Caco-2 (cell line): ENCODE measurements around the gene CAPN5. TPM values are rescaled to one million over a fixed set of nuclear protein-coding genes. Genes with fewer than 3 reads are reported as not detected.

Source experiments
- BruUV-seq: library from RNA; stranded (reverse); fragments of 400-500 nt; replicated peaks from 2 replicates; lab custom pipeline; 2021; lab: Mats Ljungman, UMichigan
- CTCF ChIA-PET: fragments of 300-600 bp; sonication (Branson Sonifier 250); formaldehyde crosslinking; loops from one replicate; lab custom pipeline; 2022; ENCODE audit warnings: antibody characterized with exemption; lab: Charles Lee
- POLR2A ChIA-PET: fragments of 300-600 bp; sonication (Branson Sonifier 250); formaldehyde crosslinking; loops from one replicate; lab custom pipeline; 2022; ENCODE audit warnings: antibody characterized with exemption; lab: Charles Lee
- DNase-seq, 2 experiments: peaks; one replicate each; pipeline versions ENCODE4 v3.0.0 to v3.0.0-alpha.2; 2020 to 2022
- H3K27me3 ChIP-seq: replicated peaks from 2 replicates; pipeline ENCODE4 v1.6.0; 2011; ENCODE audit warnings: low read length; ENCODE audit not compliant: control insufficient read depth, insufficient read depth
- H3K36me3 ChIP-seq: 2 replicates; pipeline ENCODE4 v1.5.1; 2011; ENCODE audit warnings: low read length; ENCODE audit not compliant: control insufficient read depth, insufficient read depth
- H3K4me1 ChIP-seq: fragments of 250-450 bp; sonication (Bioruptor Pico); 2 replicates; pipeline ENCODE4 v1.5.1; 2020; ENCODE audit warnings: mild to moderate bottlenecking
- H3K4me3 ChIP-seq: 2 replicates; pipeline ENCODE4 v1.5.1; 2011; ENCODE audit warnings: low read depth, mild to moderate bottlenecking, control low read depth, low read length
- H3K9me3 ChIP-seq: fragments of 250-450 bp; sonication (Bioruptor Pico); 2 replicates; pipeline ENCODE4 v1.5.1; 2020; ENCODE audit warnings: mild to moderate bottlenecking, moderate library complexity
- H3K27ac Mint-ChIP-seq: one replicate; pipeline ENCODE4 v1.8.0; 2022; ENCODE audit warnings: mixed read lengths; ENCODE audit not compliant: unreplicated experiment
- H3K27me3 Mint-ChIP-seq: one replicate; pipeline ENCODE4 v1.8.0; 2022; ENCODE audit warnings: mixed read lengths; ENCODE audit not compliant: insufficient read depth, unreplicated experiment
- H3K36me3 Mint-ChIP-seq: one replicate; pipeline ENCODE4 v1.8.0; 2022; ENCODE audit warnings: mild to moderate bottlenecking, mixed read lengths; ENCODE audit not compliant: insufficient read depth, unreplicated experiment
- H3K4me1 Mint-ChIP-seq: one replicate; pipeline ENCODE4 v1.8.0; 2022; ENCODE audit warnings: low read depth, mixed read lengths; ENCODE audit not compliant: unreplicated experiment
- H3K4me3 Mint-ChIP-seq: one replicate; pipeline ENCODE4 v1.8.0; 2022; ENCODE audit warnings: mild to moderate bottlenecking, moderate library complexity, mixed read lengths; ENCODE audit not compliant: unreplicated experiment
- H3K9me3 Mint-ChIP-seq: one replicate; pipeline ENCODE4 v1.8.0; 2022; ENCODE audit warnings: mixed read lengths; ENCODE audit not compliant: unreplicated experiment
- intact Hi-C: fragments of 100-400 bp; cut with micrococcal nuclease; formaldehyde crosslinking; loops from one replicate; pipeline ENCODE4 v1.10.0; 2022; ENCODE audit not compliant: unreplicated experiment
- total RNA-seq: library from RNA; stranded (reverse); gene quantifications from 2 replicates; pipeline ENCODE4 v1.2.3, GENCODE V29; 2022
- TF ChIP-seq, protein P1 (sequence below), 2 experiments: fragments of 200-600 bp in 1 of 2; IDR thresholded peaks; 1 replicate in 1 of 2; 2 replicates in 1 of 2; pipeline versions ENCODE4 v1.5.1 to v1.8.0; 2011 to 2022; ENCODE audit warnings: antibody characterized with exemption in 1 of 2, control low read depth in 1 of 2, inconsistent platforms in 1 of 2, low read depth in 1 of 2, low read length in 1 of 2, mild to moderate bottlenecking in 1 of 2, moderate library complexity in 1 of 2; ENCODE audit not compliant: insufficient read depth in 1 of 2, severe bottlenecking in 1 of 2, unreplicated experiment in 1 of 2

CAPN5 gene
- total RNA-seq, 1 experiment from 2014 or later, result 21.2 TPM

- Histone ChIP-seq H3K27me3 (no peaks in the 10 kb centered on the region), H3K9me3 (peaks cover 11% of the 10 kb centered on the region), H3K4me1 (peaks cover 10% of the 10 kb centered on the region), H3K36me3 (no peaks in the 10 kb centered on the region), H3K4me3 (no peak overlapping the region)
- H3K4me1 Mint-ChIP-seq, result peaks cover 21% of the 10 kb centered on the region
- no TSS peak for BruUV-seq
- no peaks in the 10 kb centered on the region for H3K27me3 Mint-ChIP-seq
- peak in 1 of 2 experiments; percentile 34 for DNase-seq
- H3K36me3 Mint-ChIP-seq, result no peaks in the 10 kb centered on the region
- peaks cover 19% of the 10 kb centered on the region for H3K9me3 Mint-ChIP-seq
- intact Hi-C loops, result loop anchor here (1.0 to 2.0 kb wide), 2 partner anchors 17 to 28 kb away; no protein-coding TSS in a partner anchor
- ChIA-PET CTCF (interaction anchor here (0.7 to 1.7 kb wide), 6 partner anchors 8 to 156 kb away, joined by 3 to 10 read pairs (median 4); partner anchors contain the start of gene CAPN5), POLR2A (interaction anchor here (1.1 kb wide), 1 partner anchor 8 kb away, joined by 3 read pairs; the partner anchor contains the start of gene CAPN5)
- H3K27ac Mint-ChIP-seq, result no peak overlapping the region
- TF ChIP-seq, protein P1, sequence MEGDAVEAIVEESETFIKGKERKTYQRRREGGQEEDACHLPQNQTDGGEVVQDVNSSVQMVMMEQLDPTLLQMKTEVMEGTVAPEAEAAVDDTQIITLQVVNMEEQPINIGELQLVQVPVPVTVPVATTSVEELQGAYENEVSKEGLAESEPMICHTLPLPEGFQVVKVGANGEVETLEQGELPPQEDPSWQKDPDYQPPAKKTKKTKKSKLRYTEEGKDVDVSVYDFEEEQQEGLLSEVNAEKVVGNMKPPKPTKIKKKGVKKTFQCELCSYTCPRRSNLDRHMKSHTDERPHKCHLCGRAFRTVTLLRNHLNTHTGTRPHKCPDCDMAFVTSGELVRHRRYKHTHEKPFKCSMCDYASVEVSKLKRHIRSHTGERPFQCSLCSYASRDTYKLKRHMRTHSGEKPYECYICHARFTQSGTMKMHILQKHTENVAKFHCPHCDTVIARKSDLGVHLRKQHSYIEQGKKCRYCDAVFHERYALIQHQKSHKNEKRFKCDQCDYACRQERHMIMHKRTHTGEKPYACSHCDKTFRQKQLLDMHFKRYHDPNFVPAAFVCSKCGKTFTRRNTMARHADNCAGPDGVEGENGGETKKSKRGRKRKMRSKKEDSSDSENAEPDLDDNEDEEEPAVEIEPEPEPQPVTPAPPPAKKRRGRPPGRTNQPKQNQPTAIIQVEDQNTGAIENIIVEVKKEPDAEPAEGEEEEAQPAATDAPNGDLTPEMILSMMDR (IDR thresholded peaks at IDR 0.05; ENCODE audit: insufficient read depth in 1 of 2, low read depth in 1 of 2, low read length in 1 of 2, severe bottlenecking in 1 of 2, unreplicated experiment in 1 of 2), result no peak
- no peak overlapping the region for H3K4me3 Mint-ChIP-seq
Measured at GRCh38 chr11:77074626-77075221, 8.0 kb downstream of the CAPN5 start.

- H3K27ac Mint-ChIP-seq, result no peak overlapping the region
- TF ChIP-seq, protein P1 (IDR thresholded peaks at IDR 0.05; ENCODE audit: insufficient read depth in 1 of 2, low read depth in 1 of 2, low read length in 1 of 2, severe bottlenecking in 1 of 2, unreplicated experiment in 1 of 2), result no peak
- Histone ChIP-seq H3K36me3 (no peaks in the 10 kb centered on the region), H3K4me3 (no peak overlapping the region), H3K9me3 (peaks cover 11% of the 10 kb centered on the region), H3K27me3 (no peaks in the 10 kb centered on the region), H3K4me1 (peaks cover 10% of the 10 kb centered on the region)
- no peaks in the 10 kb centered on the region for H3K36me3 Mint-ChIP-seq
- H3K4me3 Mint-ChIP-seq, result no peak overlapping the region
- no peaks in the 10 kb centered on the region for H3K27me3 Mint-ChIP-seq
- peaks cover 21% of the 10 kb centered on the region for H3K4me1 Mint-ChIP-seq
- ChIA-PET CTCF (interaction anchor here (0.6 to 1.7 kb wide), 9 partner anchors 9 to 157 kb away, joined by 3 to 19 read pairs (median 3); partner anchors contain the start of gene CAPN5), POLR2A (interaction anchor here (0.6 to 1.1 kb wide), 2 partner anchors 9 to 55 kb away, joined by 3 read pairs; partner anchors contain the start of gene CAPN5)
- intact Hi-C loops, result loop anchor here (1.0 to 2.0 kb wide), 2 partner anchors 16 to 29 kb away; no protein-coding TSS in a partner anchor
- BruUV-seq, result no TSS peak
- DNase-seq, result peak; percentile 55 to 58
- H3K9me3 Mint-ChIP-seq, result peaks cover 19% of the 10 kb centered on the region
Measured at GRCh38 chr11:77075425-77075905, 8.7 kb downstream of the CAPN5 start.

DNA sequence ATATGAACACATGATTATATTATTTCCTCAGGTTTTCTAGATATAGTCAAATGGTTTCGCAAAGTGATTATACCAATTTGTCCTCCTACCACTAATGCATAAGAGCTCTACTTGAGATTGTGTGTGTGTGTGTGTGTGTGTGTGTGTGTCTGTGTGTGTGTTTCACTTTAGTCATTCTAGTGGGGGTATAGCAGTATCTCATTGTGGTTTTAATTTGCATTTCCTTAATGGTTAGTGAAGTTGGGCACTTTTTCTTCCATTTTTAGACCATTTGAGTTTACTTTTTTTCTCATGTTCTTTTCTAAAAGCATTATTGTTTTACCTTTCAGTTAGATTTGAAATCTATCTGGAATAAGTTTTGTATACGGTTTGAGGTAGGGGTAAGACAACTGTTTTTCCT is 12.9 kb downstream of the CAPN5 start:
- DNase-seq, result no peak
- intact Hi-C loops, result no loop called here
- no TSS peak for BruUV-seq
- Mint-ChIP-seq H3K4me1 (peaks cover 7% of the 10 kb centered on the region), H3K27me3 (no peaks in the 10 kb centered on the region), H3K9me3 (peaks cover 19% of the 10 kb centered on the region), H3K36me3 (no peaks in the 10 kb centered on the region), H3K27ac (no peak overlapping the region), H3K4me3 (no peak overlapping the region)
- POLR2A ChIA-PET, result no interaction called here
- peaks cover 11% of the 10 kb centered on the region for H3K9me3 ChIP-seq
- TF ChIP-seq, protein P1 (IDR thresholded peaks at IDR 0.05; ENCODE audit: insufficient read depth in 1 of 2, low read depth in 1 of 2, low read length in 1 of 2, severe bottlenecking in 1 of 2, unreplicated experiment in 1 of 2), result no peak
- H3K36me3 ChIP-seq, result no peaks in the 10 kb centered on the region
- no peak overlapping the region for H3K4me3 ChIP-seq
- no peaks in the 10 kb centered on the region for H3K27me3 ChIP-seq
- H3K4me1 ChIP-seq, result peaks cover 10% of the 10 kb centered on the region
- CTCF ChIA-PET, result interaction anchor here (1.2 kb wide), 1 partner anchor 32 kb away, joined by 10 read pairs; no protein-coding TSS in a partner anchor
